ENCODE data around the gene POU5F1. TPM values are rescaled to one million over a fixed set of nuclear protein-coding genes. Genes with fewer than 3 reads are reported as not detected.

The POU5F1 gene
- total and polyA plus RNA-seq, 9 of the 15 experiments (the other 6 are each of a cell fraction or from before 2014, with no cell fraction given) = 0.06 to 2.0 (median 0.10) TPM; not detected in 6

- intact Hi-C loops (cut with micrococcal nuclease) = no loop called here
- no peak overlapping the region for H3K4me2 ChIP-seq (ENCODE audit: insufficient read depth, low read length)
- no peaks in the 10 kb centered on the region for H3K79me2 ChIP-seq (ENCODE audit: control insufficient read depth, insufficient read depth, low read length)
- peaks cover 4% of the 10 kb centered on the region; the same call in 1 of the 2 replicates for H4K20me1 ChIP-seq (replicated peaks; ENCODE audit: control insufficient read depth, insufficient read depth, low read length)
- BruUV-seq (replicated peaks) = no TSS peak
- H3K27ac ChIP-seq (ENCODE audit: extremely low read depth, low read depth, low read length) = no peak overlapping the region
- peak overlapping the region in 1 of 2 experiments; percentile 6; a peak in 1 of 4 replicates for H3K9ac ChIP-seq (ENCODE audit: insufficient read depth in 1 of 2, low read depth in 2 of 2, low read length in 2 of 2)
- POLR2A ChIA-PET = no interaction called here
- CTCF ChIA-PET (ENCODE audit: low intra/inter-chr PET ratio) = no interaction called here
- H3K9me1 ChIP-seq (ENCODE audit: control insufficient read depth, insufficient read depth, low read length) = no peaks in the 10 kb centered on the region
- ATAC-seq (no peak), FAIRE-seq (no peak), DNase-seq (ENCODE audit: extremely low read depth in 1 of 4, low spot score in 3 of 4) (no peak)
- in situ Hi-C loops (cut with MboI) = no loop called here
- WGBS (ENCODE audit: insufficient coverage, low coverage, missing lambda C conversion rate) = under 1% methylated on average over 9 of the region's 12 CpGs
- H3K36me3 ChIP-seq (ENCODE audit: control insufficient read depth, insufficient read depth, low read length) = no peaks in the 10 kb centered on the region
- no peak overlapping the region for H2AFZ ChIP-seq (ENCODE audit: low read depth, low read length)
- H3K27me3 ChIP-seq (ENCODE audit: control insufficient read depth in 2 of 2, insufficient read depth in 2 of 2, low read length in 2 of 2) = peaks cover 47 to 88% of the 10 kb centered on the region in 2 experiments
- H3K4me1 ChIP-seq (replicated peaks in 1 of 2; ENCODE audit: control insufficient read depth in 2 of 2, insufficient read depth in 2 of 2, low read length in 2 of 2) = peaks cover 0 to 17% of the 10 kb centered on the region in 2 experiments; a peak in 2 of 5 replicates
- no peaks in the 10 kb centered on the region for H3K9me3 ChIP-seq (replicated peaks; ENCODE audit: control insufficient read depth, insufficient read depth, low read depth, low read length)
- H3K4me3 ChIP-seq = no peak overlapping the region
- TF ChIP-seq ZNF12 (CRISPR knock-in tag; IDR thresholded peaks at IDR 0.05) = no peak
- TF ChIP-seq HMBOX1 (IDR thresholded peaks at IDR 0.05) = no peak
- TF ChIP-seq AFF1 (IDR thresholded peaks at IDR 0.05; ENCODE audit: low read depth in 1 of 2, partially characterized antibody in 2 of 2) = no peak
- TF ChIP-seq SRF (CRISPR knock-in tag; IDR thresholded peaks at IDR 0.05) = no peak
- no peak for TF ChIP-seq GATAD2B (IDR thresholded peaks at IDR 0.05; ENCODE audit: borderline replicate concordance)
- TF ChIP-seq RBM39 (optimal IDR thresholded peaks at IDR 0.05; ENCODE audit: low read depth, low read length) = no peak
- no peak for TF ChIP-seq AFF4 (CRISPR knock-in tag; IDR thresholded peaks at IDR 0.05)
- no peak for TF ChIP-seq RBM34 (IDR thresholded peaks at IDR 0.05; ENCODE audit: borderline replicate concordance, insufficient read depth, low read length)
- TF ChIP-seq HIVEP1 (CRISPR knock-in tag; IDR thresholded peaks at IDR 0.05) = no peak
- no peak for TF ChIP-seq TSC22D4 (tag; IDR thresholded peaks at IDR 0.05)
- no peak for TF ChIP-seq ZC3H4 (CRISPR knock-in tag; IDR thresholded peaks at IDR 0.05; ENCODE audit: borderline replicate concordance)
- TF ChIP-seq PHTF2 (CRISPR knock-in tag; IDR thresholded peaks at IDR 0.05) = no peak
Observed at GRCh38 chr6:31121131-31121790, 49.2 kb downstream of the POU5F1 start.
